Calu3 (cell line): ENCODE data around the gene TBL3. TPM values are rescaled to one million over a fixed set of nuclear protein-coding genes. Genes with fewer than 3 reads are reported as not detected.

Experiments
- BruUV-seq: library from RNA; stranded (reverse); fragments of 400-500 nt; replicated peaks from 2 replicates; lab custom pipeline; 2021; lab: Mats Ljungman, UMichigan
- CTCF ChIA-PET: fragments of 300-600 bp; sonication (Branson Sonifier 250); formaldehyde crosslinking; loops from one replicate; lab custom pipeline; 2022; ENCODE audit warnings: antibody characterized with exemption; lab: Charles Lee
- DNase-seq: peaks from one replicate; pipeline ENCODE4 v3.0.0; 2022
- H3K27ac Mint-ChIP-seq: one replicate; pipeline ENCODE4 v1.8.0; 2022; ENCODE audit warnings: mixed read lengths; ENCODE audit not compliant: unreplicated experiment
- H3K27me3 Mint-ChIP-seq: one replicate; pipeline ENCODE4 v1.8.0; 2022; ENCODE audit warnings: mixed read lengths; ENCODE audit not compliant: unreplicated experiment
- H3K36me3 Mint-ChIP-seq: one replicate; pipeline ENCODE4 v1.8.0; 2022; ENCODE audit warnings: mild to moderate bottlenecking, moderate library complexity, mixed read lengths; ENCODE audit not compliant: insufficient read depth, unreplicated experiment
- H3K4me1 Mint-ChIP-seq: one replicate; pipeline ENCODE4 v1.8.0; 2022; ENCODE audit warnings: mild to moderate bottlenecking, low read depth, mixed read lengths; ENCODE audit not compliant: unreplicated experiment
- H3K4me3 Mint-ChIP-seq: one replicate; pipeline ENCODE4 v1.8.0; 2022; ENCODE audit warnings: mild to moderate bottlenecking, low read depth, moderate library complexity, mixed read lengths; ENCODE audit not compliant: unreplicated experiment
- H3K9me3 Mint-ChIP-seq: one replicate; pipeline ENCODE4 v1.8.0; 2022; ENCODE audit warnings: low read depth, mixed read lengths; ENCODE audit not compliant: unreplicated experiment
- CTCF ChIP-seq: fragments of 200-600 bp; IDR thresholded peaks from one replicate; pipeline ENCODE4 v1.8.0; 2022; ENCODE audit warnings: antibody characterized with exemption; ENCODE audit not compliant: unreplicated experiment
- intact Hi-C: fragments of 100-400 bp; cut with micrococcal nuclease; formaldehyde crosslinking; loops from one replicate; pipeline ENCODE4 v1.10.0; 2022; ENCODE audit not compliant: unreplicated experiment
- total RNA-seq: library from RNA; stranded (reverse); gene quantifications from 2 replicates; pipeline ENCODE4 v1.2.3, GENCODE V29; 2022

Gene TBL3
- total RNA-seq, 1 experiment from 2014 or later, result 62.0 TPM

GRCh38 chr16:1978476-1979120 lies 6.7 kb downstream of the TBL3 start:
- H3K27ac Mint-ChIP-seq, result peak overlapping the region; percentile 58
- BruUV-seq, result no TSS peak
- H3K4me3 Mint-ChIP-seq, result peak overlapping the region; percentile 87
- peaks cover 33% of the 10 kb centered on the region for H3K4me1 Mint-ChIP-seq
- no peak for DNase-seq
- intact Hi-C loops, result no loop called here
- CTCF ChIA-PET, result interaction anchor here (0.6 kb wide), 1 partner anchor 8 kb away, joined by 3 read pairs; no protein-coding TSS in a partner anchor
- TF ChIP-seq CTCF, result no peak
- H3K9me3 Mint-ChIP-seq, result no peaks in the 10 kb centered on the region
- no peaks in the 10 kb centered on the region for H3K27me3 Mint-ChIP-seq
- peaks cover 79% of the 10 kb centered on the region for H3K36me3 Mint-ChIP-seq

GRCh38 chr16:1979271-1980029 lies 7.6 kb downstream of the TBL3 start:
- TF ChIP-seq CTCF, result no peak
- Mint-ChIP-seq H3K4me3 (peak overlapping the region; percentile 87), H3K4me1 (peaks cover 31% of the 10 kb centered on the region), H3K27me3 (no peaks in the 10 kb centered on the region), H3K27ac (peak overlapping the region; percentile 87), H3K36me3 (peaks cover 83% of the 10 kb centered on the region), H3K9me3 (no peaks in the 10 kb centered on the region)
- no TSS peak for BruUV-seq
- CTCF ChIA-PET, result interaction anchor here (0.6 kb wide), 1 partner anchor 9 kb away, joined by 3 read pairs; no protein-coding TSS in a partner anchor
- peak; percentile 97 for DNase-seq
- intact Hi-C loops, result no loop called here

DNA sequence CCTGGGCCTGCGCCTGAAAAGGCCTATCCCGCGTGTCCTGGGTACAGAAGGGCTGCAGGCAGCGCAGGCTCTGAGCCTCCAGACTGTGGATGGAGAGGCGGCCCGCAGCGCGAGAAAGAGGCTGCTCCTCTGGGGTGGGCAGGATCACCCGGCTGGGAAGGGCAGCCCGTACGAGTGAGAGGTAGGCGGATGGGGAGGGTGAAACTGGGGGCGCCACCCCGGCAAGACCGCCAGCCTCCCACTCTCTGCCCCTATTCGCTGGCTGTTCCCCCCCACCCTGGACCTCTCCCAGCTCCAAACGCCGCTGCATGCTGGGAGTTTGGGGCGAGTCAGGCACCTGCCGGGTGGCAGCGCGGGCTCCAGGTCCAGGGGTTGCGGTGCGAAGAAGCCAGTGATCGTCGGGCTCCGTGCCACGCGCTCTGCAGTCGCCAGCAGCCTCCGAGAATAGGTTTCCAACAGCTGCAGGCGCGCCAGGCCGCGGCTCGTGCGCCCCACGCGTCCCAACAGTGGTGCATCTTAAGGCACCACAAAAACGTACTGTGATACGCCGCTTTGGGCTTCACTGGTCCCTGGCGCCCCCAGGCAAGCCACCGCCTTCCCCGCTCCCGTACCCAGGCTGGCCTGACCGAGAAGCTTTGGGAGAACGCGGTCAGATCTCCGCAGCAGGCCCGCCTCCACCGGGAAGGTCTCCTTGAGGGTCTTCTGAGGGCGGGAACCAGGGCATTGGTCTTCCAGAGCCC lies 8.3 kb downstream of the TBL3 start:
- CTCF ChIA-PET, result no interaction called here
- intact Hi-C loops, result no loop called here
- no peak for DNase-seq
- Mint-ChIP-seq H3K27me3 (no peaks in the 10 kb centered on the region), H3K4me3 (peak overlapping the region; percentile 87), H3K27ac (peak overlapping the region; percentile 87), H3K4me1 (peaks cover 31% of the 10 kb centered on the region), H3K9me3 (no peaks in the 10 kb centered on the region), H3K36me3 (peaks cover 91% of the 10 kb centered on the region)
- BruUV-seq, result no TSS peak
- no peak for TF ChIP-seq CTCF

- TF ChIP-seq CTCF, result no peak
- intact Hi-C loops, result no loop called here
- Mint-ChIP-seq H3K36me3 (peaks cover 92% of the 10 kb centered on the region), H3K4me1 (peaks cover 31% of the 10 kb centered on the region), H3K9me3 (no peaks in the 10 kb centered on the region), H3K4me3 (peak overlapping the region; percentile 87), H3K27me3 (no peaks in the 10 kb centered on the region), H3K27ac (peak overlapping the region; percentile 87)
- CTCF ChIA-PET, result no interaction called here
- TSS peak; percentile 67 for BruUV-seq
- DNase-seq, result no peak
Observed at GRCh38 chr16:1980770-1981087, 8.9 kb downstream of the TBL3 start.
